IPS DF 6.9 (cell line): Measurements from ENCODE around the gene SLC66A1.

ENCODE experiments used
- DNase-seq: peaks from one replicate; pipeline ENCODE4 v3.0.0-alpha.2; 2013; ENCODE audit warnings: low read depth, low spot score
- H3K27ac ChIP-seq: one replicate; pipeline ENCODE4 v1.5.1; 2013; ENCODE audit warnings: low read length, control low read depth
- H3K27me3 ChIP-seq: 2 replicates; pipeline ENCODE4 v1.6.1; 2013; ENCODE audit warnings: mild to moderate bottlenecking, low read length; ENCODE audit not compliant: control insufficient read depth, insufficient read depth
- H3K36me3 ChIP-seq: 2 replicates; pipeline ENCODE4 v1.6.1; 2013; ENCODE audit warnings: low read length; ENCODE audit not compliant: control insufficient read depth, insufficient read depth
- H3K4me1 ChIP-seq: 2 replicates; pipeline ENCODE4 v1.6.1; 2013; ENCODE audit warnings: low read length; ENCODE audit not compliant: control insufficient read depth, insufficient read depth
- H3K4me3 ChIP-seq: 2 replicates; pipeline ENCODE4 v1.5.1; 2013; ENCODE audit warnings: mild to moderate bottlenecking, low read length
- H3K9me3 ChIP-seq: 2 replicates; pipeline ENCODE4 v1.6.1; 2013; ENCODE audit warnings: low read length, inconsistent platforms; ENCODE audit not compliant: control insufficient read depth, insufficient read depth
- WGBS: extraction: QIAGEN DNeasy Blood & Tissue Kit; methylation state at CpG from one replicate; pipeline ENCODE4 v1.1.7; 2013; ENCODE audit warnings: mixed read lengths, missing lambda C conversion rate; ENCODE audit not compliant: insufficient read length, insufficient coverage; 5-methylcytosine and 5-hydroxymethylcytosine counted together

The SLC66A1 gene

GRCh38 chr1:19325368-19325957, 13.3 kb downstream of the SLC66A1 start:
- H3K4me1 ChIP-seq, result no peaks in the 10 kb centered on the region
- WGBS, result no CpG with 5 or more reads among the region's 19 CpGs
- H3K36me3 ChIP-seq, result peaks cover 18% of the 10 kb centered on the region

GRCh38 chr1:19325958-19326747, 14.0 kb downstream of the SLC66A1 start:
- Histone ChIP-seq H3K4me3 (no peak overlapping the region), H3K36me3 (peaks cover 18% of the 10 kb centered on the region), H3K27ac (no peak overlapping the region), H3K9me3 (no peaks in the 10 kb centered on the region), H3K4me1 (no peaks in the 10 kb centered on the region), H3K27me3 (no peaks in the 10 kb centered on the region)
- DNase-seq, result no peak
- no CpG with 5 or more reads among the region's 32 CpGs for WGBS

More at GRCh38 chr1:19325368-19325957, 13.3 kb downstream of the SLC66A1 start:
- no peak for DNase-seq
- H3K27me3 ChIP-seq, result no peaks in the 10 kb centered on the region
- H3K9me3 ChIP-seq, result no peaks in the 10 kb centered on the region
- no peak overlapping the region for H3K27ac ChIP-seq
- no peak overlapping the region for H3K4me3 ChIP-seq

GRCh38 chr1:19326748-19327065, 14.6 kb downstream of the SLC66A1 start:
- no peaks in the 10 kb centered on the region for H3K9me3 ChIP-seq
- no peak overlapping the region for H3K4me3 ChIP-seq
- WGBS, result no CpG with 5 or more reads among the region's 6 CpGs
- no peak for DNase-seq
- no peak overlapping the region for H3K27ac ChIP-seq
- peaks cover 18% of the 10 kb centered on the region for H3K36me3 ChIP-seq
- no peaks in the 10 kb centered on the region for H3K4me1 ChIP-seq
- no peaks in the 10 kb centered on the region for H3K27me3 ChIP-seq

GRCh38 chr1:19327301-19327700, 15.2 kb downstream of the SLC66A1 start:
- H3K9me3 ChIP-seq, result no peaks in the 10 kb centered on the region
- no peak for DNase-seq
- H3K27ac ChIP-seq, result no peak overlapping the region
- no CpG with 5 or more reads among the region's 16 CpGs for WGBS
- H3K4me3 ChIP-seq, result no peak overlapping the region
- H3K27me3 ChIP-seq, result no peaks in the 10 kb centered on the region
- peaks cover 18% of the 10 kb centered on the region for H3K36me3 ChIP-seq
- H3K4me1 ChIP-seq, result no peaks in the 10 kb centered on the region

GRCh38 chr1:19327736-19328135, 15.6 kb downstream of the SLC66A1 start:
- Histone ChIP-seq H3K4me1 (no peaks in the 10 kb centered on the region), H3K36me3 (peaks cover 18% of the 10 kb centered on the region)
- no CpG with 5 or more reads among the region's 9 CpGs for WGBS

GRCh38 chr1:19328486-19328885, 16.4 kb downstream of the SLC66A1 start:
- H3K27me3 ChIP-seq, result no peaks in the 10 kb centered on the region
- no peak overlapping the region for H3K27ac ChIP-seq
- no peak overlapping the region for H3K4me3 ChIP-seq
- H3K36me3 ChIP-seq, result peaks cover 18% of the 10 kb centered on the region
- no peaks in the 10 kb centered on the region for H3K9me3 ChIP-seq
- H3K4me1 ChIP-seq, result no peaks in the 10 kb centered on the region
- no peak for DNase-seq
- WGBS, result no CpG with 5 or more reads among the region's 18 CpGs

More at GRCh38 chr1:19327736-19328135, 15.6 kb downstream of the SLC66A1 start:
- DNase-seq, result no peak
- Histone ChIP-seq H3K4me3 (no peak overlapping the region), H3K27ac (no peak overlapping the region), H3K27me3 (no peaks in the 10 kb centered on the region), H3K9me3 (no peaks in the 10 kb centered on the region)

- Histone ChIP-seq H3K27me3 (no peaks in the 10 kb centered on the region), H3K4me1 (no peaks in the 10 kb centered on the region), H3K27ac (no peak overlapping the region), H3K4me3 (no peak overlapping the region), H3K36me3 (peaks cover 18% of the 10 kb centered on the region), H3K9me3 (no peaks in the 10 kb centered on the region)
- no CpG with 5 or more reads among the region's 13 CpGs for WGBS
- no peak for DNase-seq
Measured at GRCh38 chr1:19329188-19329587, 17.1 kb downstream of the SLC66A1 start.

GRCh38 chr1:19329611-19330010, 17.5 kb downstream of the SLC66A1 start:
- Histone ChIP-seq H3K27ac (no peak overlapping the region), H3K4me1 (no peaks in the 10 kb centered on the region), H3K36me3 (peaks cover 17% of the 10 kb centered on the region), H3K9me3 (no peaks in the 10 kb centered on the region), H3K4me3 (no peak overlapping the region), H3K27me3 (no peaks in the 10 kb centered on the region)
- DNase-seq, result no peak
- WGBS, result no CpG with 5 or more reads among the region's 5 CpGs

GRCh38 chr1:19330449-19331135, 18.5 kb downstream of the SLC66A1 start:
- Histone ChIP-seq H3K4me1 (no peaks in the 10 kb centered on the region), H3K36me3 (peaks cover 13% of the 10 kb centered on the region), H3K27me3 (no peaks in the 10 kb centered on the region), H3K4me3 (no peak overlapping the region), H3K9me3 (no peaks in the 10 kb centered on the region), H3K27ac (no peak overlapping the region)
- no CpG with 5 or more reads among the region's 14 CpGs for WGBS
- DNase-seq, result no peak

GRCh38 chr1:19331262-19331878, 19.2 kb downstream of the SLC66A1 start:
- Histone ChIP-seq H3K4me1 (no peaks in the 10 kb centered on the region), H3K9me3 (no peaks in the 10 kb centered on the region), H3K27me3 (no peaks in the 10 kb centered on the region), H3K36me3 (peaks cover 13% of the 10 kb centered on the region), H3K27ac (no peak overlapping the region), H3K4me3 (no peak overlapping the region)
- no CpG with 5 or more reads among the region's 13 CpGs for WGBS
- no peak for DNase-seq
